DND-41 (cell line): ENCODE measurements around the gene PAWR.

Experiments used
- CTCF ChIP-seq: IDR thresholded peaks from 2 replicates; pipeline ENCODE4 v1.5.1; 2012; ENCODE audit warnings: borderline replicate concordance, low read length, moderate library complexity, mild to moderate bottlenecking; ENCODE audit not compliant: poor library complexity, severe bottlenecking; ENCODE audit errors: extremely low read depth
- EZH2 ChIP-seq: IDR thresholded peaks from 3 replicates; pipeline ENCODE4 v1.6.1; 2012; ENCODE audit warnings: borderline replicate concordance, low read depth, mild to moderate bottlenecking, moderate library complexity, low read length, inconsistent platforms; ENCODE audit not compliant: severe bottlenecking

- TF ChIP-seq CTCF (no peak), EZH2 (no peak)
These were observed 130.4 kb downstream of the PAWR start for GRCh38 chr12:79560225-79560889.
